ENCODE results near the gene NCKAP5. TPM values are rescaled to one million over a fixed set of nuclear protein-coding genes. Genes with fewer than 3 reads are reported as not detected.

The NCKAP5 gene
- total RNA-seq, 1 donor from 2014 or later: not detected

DNA sequence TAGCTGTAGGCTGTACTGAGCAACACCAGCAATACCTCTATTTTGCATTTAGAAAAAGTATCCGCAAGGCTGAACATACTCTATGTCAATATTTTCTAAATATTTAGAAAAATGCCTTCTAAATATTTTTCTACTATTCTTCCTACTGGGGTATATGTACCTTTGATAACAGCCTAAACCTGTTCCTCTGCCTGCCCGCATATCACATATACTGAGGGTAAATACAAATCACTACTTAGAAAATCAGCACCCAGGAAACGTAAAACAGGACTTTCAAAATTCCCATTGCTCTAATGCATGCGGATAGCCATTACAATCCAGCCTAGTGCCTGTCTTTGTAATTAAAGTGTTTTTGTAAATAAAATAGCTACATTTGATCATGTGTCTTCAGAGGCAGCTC is 56.1 kb downstream of the NCKAP5 start:
- Mint-ChIP-seq H3K36me3 (ENCODE audit: low read depth) (no peaks in the 10 kb centered on the region), H3K9me3 (no peaks in the 10 kb centered on the region), H3K4me1 (ENCODE audit: low read depth) (no peaks in the 10 kb centered on the region), H3K27ac (no peak overlapping the region), H3K4me3 (no peak overlapping the region), H3K27me3 (ENCODE audit: insufficient read depth) (no peaks in the 10 kb centered on the region)
- DNase-seq (ENCODE audit: low spot score): no peak
- intact Hi-C loops (cut with micrococcal nuclease): no loop called here

DNA sequence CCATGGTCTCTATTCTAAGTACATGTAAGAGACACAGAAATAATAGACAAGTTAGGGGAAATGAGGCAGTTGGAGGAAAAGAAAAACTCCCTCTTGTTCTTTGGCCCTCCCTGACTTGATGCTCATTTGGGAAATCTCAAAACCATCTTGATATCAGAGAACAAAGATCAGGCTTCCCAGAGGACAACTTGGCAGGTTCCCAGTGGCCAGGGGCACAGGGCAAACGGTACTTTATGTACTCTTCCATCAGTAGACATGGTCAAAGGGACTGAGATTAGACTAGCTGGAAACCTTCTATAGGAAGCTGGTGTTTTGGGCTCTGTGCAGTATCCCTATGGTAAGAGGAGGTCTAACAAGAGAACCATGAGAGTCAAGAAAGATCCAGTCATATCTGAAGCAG is 56.6 kb downstream of the NCKAP5 start:
- Mint-ChIP-seq H3K27ac (no peak overlapping the region), H3K9me3 (no peaks in the 10 kb centered on the region), H3K4me1 (ENCODE audit: low read depth) (no peaks in the 10 kb centered on the region), H3K4me3 (no peak overlapping the region), H3K36me3 (ENCODE audit: low read depth) (no peaks in the 10 kb centered on the region), H3K27me3 (ENCODE audit: insufficient read depth) (no peaks in the 10 kb centered on the region)
- DNase-seq (ENCODE audit: low spot score): no peak
- intact Hi-C loops (cut with micrococcal nuclease): no loop called here

DNA sequence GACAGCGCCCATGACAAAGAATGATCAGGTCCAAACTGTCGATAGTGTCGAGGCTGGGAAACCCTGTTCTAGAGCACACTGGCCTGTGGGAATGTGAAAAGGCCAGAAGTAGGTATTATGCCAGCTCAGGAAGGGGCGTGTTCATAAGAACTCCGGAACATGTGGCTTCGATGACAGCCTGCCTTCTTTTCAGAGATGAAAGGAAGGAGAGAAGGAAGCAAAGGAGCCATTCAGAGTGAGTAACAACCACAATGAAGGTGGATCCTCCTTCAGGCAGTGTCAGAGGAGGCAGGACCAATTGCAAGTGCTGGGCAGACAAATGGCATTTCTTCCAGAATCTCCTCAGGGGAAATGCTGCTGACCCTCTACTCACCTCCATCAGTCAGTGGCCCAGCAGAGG is 58.5 kb downstream of the NCKAP5 start:
- H3K9me3 Mint-ChIP-seq: no peaks in the 10 kb centered on the region
- no peaks in the 10 kb centered on the region for H3K36me3 Mint-ChIP-seq (ENCODE audit: low read depth)
- no peak overlapping the region for H3K4me3 Mint-ChIP-seq
- no peaks in the 10 kb centered on the region for H3K4me1 Mint-ChIP-seq (ENCODE audit: low read depth)
- no peak overlapping the region for H3K27ac Mint-ChIP-seq
- H3K27me3 Mint-ChIP-seq (ENCODE audit: insufficient read depth): no peaks in the 10 kb centered on the region
- DNase-seq (ENCODE audit: low spot score): no peak
- intact Hi-C loops (cut with micrococcal nuclease): no loop called here

DNA sequence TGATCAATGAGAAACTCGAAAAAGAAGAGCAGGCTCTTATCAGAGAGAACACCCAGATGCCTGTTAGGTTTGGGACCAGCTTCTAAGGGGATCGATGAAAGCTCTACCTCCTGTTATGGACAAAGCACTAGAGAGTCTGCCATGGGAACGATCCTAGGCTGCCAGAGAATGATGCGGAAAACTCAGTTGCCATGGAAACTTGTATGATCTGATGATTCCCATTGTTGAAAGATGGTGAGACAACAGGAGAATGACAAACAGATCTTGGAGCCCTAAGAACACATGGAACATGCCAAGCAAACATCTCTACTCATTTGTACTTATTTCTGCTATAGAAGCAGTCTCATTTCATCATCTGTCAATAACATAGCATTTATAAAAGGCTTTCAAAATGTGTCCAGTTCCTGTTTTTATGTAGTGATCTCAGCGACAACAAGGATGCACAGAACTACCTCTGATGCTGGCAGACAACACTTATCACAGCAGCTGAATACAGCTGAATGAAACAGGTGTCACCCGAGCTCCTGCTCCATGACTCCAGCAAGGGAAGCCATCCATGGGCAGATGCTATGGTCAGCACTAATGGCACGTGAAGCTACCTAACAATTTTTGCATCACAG is 59.6 kb downstream of the NCKAP5 start:
- intact Hi-C loops (cut with micrococcal nuclease): no loop called here
- no peak for DNase-seq (ENCODE audit: low spot score)
- Mint-ChIP-seq H3K36me3 (ENCODE audit: low read depth) (no peaks in the 10 kb centered on the region), H3K9me3 (no peaks in the 10 kb centered on the region), H3K27me3 (ENCODE audit: insufficient read depth) (no peaks in the 10 kb centered on the region), H3K4me3 (no peak overlapping the region), H3K27ac (no peak overlapping the region), H3K4me1 (ENCODE audit: low read depth) (no peaks in the 10 kb centered on the region)

DNA sequence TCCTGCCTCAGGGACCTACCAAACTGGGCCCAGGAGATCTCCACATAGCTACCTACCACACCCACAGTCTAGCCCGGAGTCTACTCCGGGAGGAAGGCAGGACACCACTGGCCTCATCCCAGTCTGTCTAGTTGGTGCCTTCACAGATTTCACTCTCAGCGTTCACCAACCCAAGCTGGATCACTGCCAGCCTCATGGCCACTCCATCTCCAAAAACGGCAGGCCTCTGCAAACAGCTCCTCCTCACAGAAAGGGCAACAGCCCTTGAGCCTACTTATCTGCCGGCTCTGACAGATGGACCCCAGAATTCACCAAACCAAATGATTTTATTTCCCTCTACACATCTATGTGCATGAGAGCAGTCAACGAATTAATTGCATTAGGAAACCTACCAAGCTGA is 61.3 kb downstream of the NCKAP5 start:
- Mint-ChIP-seq H3K9me3 (no peaks in the 10 kb centered on the region), H3K4me1 (ENCODE audit: low read depth) (no peaks in the 10 kb centered on the region)

DNA sequence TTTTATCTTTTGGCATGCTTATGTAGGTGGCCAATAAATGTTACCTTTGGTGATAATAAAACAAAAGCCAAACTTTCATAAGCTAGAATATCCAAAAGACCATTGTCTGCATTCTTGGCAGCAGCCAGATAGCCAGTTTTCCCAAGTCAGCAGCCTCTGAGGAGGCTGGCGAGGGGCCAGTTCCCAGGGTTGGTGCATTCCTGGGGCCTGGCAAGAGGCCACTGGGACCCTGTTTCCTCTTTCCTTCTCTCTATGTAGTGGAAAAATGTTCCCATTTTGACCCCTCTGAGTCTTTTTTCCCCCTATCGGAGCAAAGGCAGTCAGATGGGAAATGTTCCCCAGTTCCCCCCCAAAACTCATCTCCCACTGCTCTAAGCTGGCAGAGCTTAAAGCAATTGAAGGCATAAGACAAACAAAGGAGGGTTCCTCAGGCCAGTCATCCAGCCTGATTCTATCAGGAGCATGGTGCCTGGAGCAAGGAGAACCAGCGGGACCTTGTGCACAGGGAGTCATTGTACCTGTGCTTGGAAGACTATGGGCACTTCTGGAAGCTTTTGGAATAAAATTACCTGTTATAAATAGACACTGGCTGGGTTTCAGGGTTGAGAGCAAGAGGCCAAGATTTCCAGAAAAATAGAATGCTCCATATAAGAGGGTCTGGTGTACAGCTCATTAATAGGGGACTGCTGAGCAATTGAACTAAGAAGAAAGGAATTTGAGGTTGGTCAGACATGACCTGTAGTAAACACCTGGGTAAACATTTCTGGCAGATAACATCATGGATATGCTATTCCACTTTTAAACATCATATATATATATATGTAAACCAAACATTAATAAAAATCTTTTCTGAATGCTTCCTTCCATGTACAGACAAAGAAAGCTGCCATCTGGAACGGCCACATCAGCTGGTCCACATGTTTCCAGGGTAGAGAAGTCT is 63.4 kb downstream of the NCKAP5 start:
- Mint-ChIP-seq H3K27me3 (ENCODE audit: insufficient read depth) (no peaks in the 10 kb centered on the region), H3K27ac (no peak overlapping the region), H3K9me3 (no peaks in the 10 kb centered on the region), H3K4me3 (no peak overlapping the region), H3K4me1 (ENCODE audit: low read depth) (no peaks in the 10 kb centered on the region), H3K36me3 (ENCODE audit: low read depth) (no peaks in the 10 kb centered on the region)
- intact Hi-C loops (cut with micrococcal nuclease): no loop called here
- no peak for DNase-seq (ENCODE audit: low spot score)

More for the DNA sequence above, 61.3 kb downstream of the NCKAP5 start:
- intact Hi-C loops (cut with micrococcal nuclease): no loop called here
- no peak overlapping the region for H3K4me3 Mint-ChIP-seq
- H3K27ac Mint-ChIP-seq: no peak overlapping the region
- H3K27me3 Mint-ChIP-seq (ENCODE audit: insufficient read depth): no peaks in the 10 kb centered on the region
- no peak for DNase-seq (ENCODE audit: low spot score)
- no peaks in the 10 kb centered on the region for H3K36me3 Mint-ChIP-seq (ENCODE audit: low read depth)

DNA sequence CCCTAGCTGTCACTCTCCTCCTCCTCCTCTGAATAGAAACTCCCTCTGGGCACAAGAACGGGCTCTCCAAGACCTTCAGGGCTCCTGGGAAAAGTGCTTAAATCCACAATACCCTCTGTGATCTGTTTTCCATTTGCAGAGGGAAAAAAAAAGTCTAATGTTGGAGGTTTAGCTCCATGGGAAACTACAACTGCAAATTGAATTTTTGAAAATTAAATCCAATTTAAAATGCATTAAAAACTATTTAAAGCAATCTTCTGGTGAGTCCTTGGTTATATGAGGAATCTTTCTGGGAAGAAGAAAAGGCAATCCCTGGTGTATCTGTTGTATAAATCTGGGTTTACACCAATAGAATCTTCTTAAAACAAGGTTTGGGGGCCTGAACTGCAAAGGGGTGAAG is 64.3 kb downstream of the NCKAP5 start:
- Mint-ChIP-seq H3K9me3 (no peaks in the 10 kb centered on the region), H3K4me1 (ENCODE audit: low read depth) (no peaks in the 10 kb centered on the region), H3K27me3 (ENCODE audit: insufficient read depth) (no peaks in the 10 kb centered on the region), H3K36me3 (ENCODE audit: low read depth) (no peaks in the 10 kb centered on the region), H3K27ac (no peak overlapping the region), H3K4me3 (no peak overlapping the region)
- DNase-seq (ENCODE audit: low spot score): no peak
- intact Hi-C loops (cut with micrococcal nuclease): no loop called here

DNA sequence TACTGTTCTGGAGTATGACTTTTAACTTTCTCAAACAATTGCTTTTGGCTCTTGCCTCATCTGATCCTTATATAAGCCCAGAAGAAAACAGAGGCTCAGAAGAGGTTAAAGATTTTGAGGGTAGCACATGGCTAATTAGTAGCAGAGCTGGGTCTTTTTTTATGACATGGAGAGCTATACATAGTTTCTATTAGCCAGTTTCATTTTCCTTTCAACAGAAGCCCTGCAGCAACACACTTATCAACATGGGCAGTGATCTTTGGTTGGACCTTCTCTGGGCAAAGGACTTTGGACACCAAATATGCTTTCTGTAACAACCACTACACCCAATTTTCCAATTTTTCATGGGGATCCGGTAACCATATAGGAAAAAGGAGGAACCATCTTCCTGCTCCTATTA is 64.9 kb downstream of the NCKAP5 start:
- Mint-ChIP-seq H3K36me3 (ENCODE audit: low read depth) (no peaks in the 10 kb centered on the region), H3K9me3 (no peaks in the 10 kb centered on the region)
- no peak for DNase-seq (ENCODE audit: low spot score)

DNA sequence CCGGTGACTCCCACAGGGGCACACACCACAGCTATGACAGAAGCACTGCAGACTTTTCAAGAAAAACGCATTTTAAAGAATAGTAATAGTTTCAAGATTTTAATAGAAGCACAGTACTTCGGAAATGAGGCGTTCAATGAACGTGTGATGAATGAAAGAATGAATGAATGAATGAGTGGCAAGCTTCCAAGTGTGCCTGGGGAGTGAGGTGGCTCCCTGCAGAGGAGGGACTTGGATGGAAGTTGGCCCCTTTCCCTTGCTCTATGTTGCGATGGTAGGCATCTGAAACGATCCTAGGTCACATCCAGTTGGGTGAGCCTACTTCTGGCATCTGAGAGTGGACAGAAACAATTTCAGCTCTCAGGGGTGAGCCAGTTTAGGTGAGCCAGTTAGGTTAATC is 65.6 kb downstream of the NCKAP5 start:
- intact Hi-C loops (cut with micrococcal nuclease): no loop called here
- no peak for DNase-seq (ENCODE audit: low spot score)
- H3K9me3 Mint-ChIP-seq: no peaks in the 10 kb centered on the region

More for the DNA sequence above, 64.9 kb downstream of the NCKAP5 start:
- Mint-ChIP-seq H3K27me3 (ENCODE audit: insufficient read depth) (no peaks in the 10 kb centered on the region), H3K4me3 (no peak overlapping the region), H3K4me1 (ENCODE audit: low read depth) (no peaks in the 10 kb centered on the region), H3K27ac (no peak overlapping the region)
- intact Hi-C loops (cut with micrococcal nuclease): no loop called here

DNA sequence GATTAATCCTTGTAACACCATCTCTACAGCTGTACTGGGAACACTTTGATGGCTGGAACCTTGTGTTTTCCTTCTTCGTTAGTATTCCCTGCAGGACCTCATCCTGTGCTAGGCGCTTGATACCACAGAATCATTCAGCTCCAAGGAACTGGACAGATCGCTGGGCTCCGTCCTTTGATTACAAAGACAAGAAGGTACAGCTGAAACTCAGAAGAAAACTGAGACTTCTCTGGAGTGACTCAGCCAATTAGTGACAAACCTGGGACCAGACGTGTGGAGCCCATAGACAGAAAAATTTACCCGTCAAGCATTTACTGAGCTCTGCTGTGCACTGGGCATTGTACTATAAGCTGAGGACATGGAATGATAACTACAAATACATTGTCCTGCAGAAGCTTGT is 67.3 kb downstream of the NCKAP5 start:
- Mint-ChIP-seq H3K4me1 (ENCODE audit: low read depth) (no peaks in the 10 kb centered on the region), H3K9me3 (no peaks in the 10 kb centered on the region), H3K27me3 (ENCODE audit: insufficient read depth) (no peaks in the 10 kb centered on the region), H3K27ac (no peak overlapping the region), H3K36me3 (ENCODE audit: low read depth) (no peaks in the 10 kb centered on the region), H3K4me3 (no peak overlapping the region)
- intact Hi-C loops (cut with micrococcal nuclease): no loop called here
- no peak for DNase-seq (ENCODE audit: low spot score)

More for the DNA sequence above, 65.6 kb downstream of the NCKAP5 start:
- H3K36me3 Mint-ChIP-seq (ENCODE audit: low read depth): no peaks in the 10 kb centered on the region
- H3K27me3 Mint-ChIP-seq (ENCODE audit: insufficient read depth): no peaks in the 10 kb centered on the region
- no peaks in the 10 kb centered on the region for H3K4me1 Mint-ChIP-seq (ENCODE audit: low read depth)
- H3K27ac Mint-ChIP-seq: no peak overlapping the region
- no peak overlapping the region for H3K4me3 Mint-ChIP-seq

DNA sequence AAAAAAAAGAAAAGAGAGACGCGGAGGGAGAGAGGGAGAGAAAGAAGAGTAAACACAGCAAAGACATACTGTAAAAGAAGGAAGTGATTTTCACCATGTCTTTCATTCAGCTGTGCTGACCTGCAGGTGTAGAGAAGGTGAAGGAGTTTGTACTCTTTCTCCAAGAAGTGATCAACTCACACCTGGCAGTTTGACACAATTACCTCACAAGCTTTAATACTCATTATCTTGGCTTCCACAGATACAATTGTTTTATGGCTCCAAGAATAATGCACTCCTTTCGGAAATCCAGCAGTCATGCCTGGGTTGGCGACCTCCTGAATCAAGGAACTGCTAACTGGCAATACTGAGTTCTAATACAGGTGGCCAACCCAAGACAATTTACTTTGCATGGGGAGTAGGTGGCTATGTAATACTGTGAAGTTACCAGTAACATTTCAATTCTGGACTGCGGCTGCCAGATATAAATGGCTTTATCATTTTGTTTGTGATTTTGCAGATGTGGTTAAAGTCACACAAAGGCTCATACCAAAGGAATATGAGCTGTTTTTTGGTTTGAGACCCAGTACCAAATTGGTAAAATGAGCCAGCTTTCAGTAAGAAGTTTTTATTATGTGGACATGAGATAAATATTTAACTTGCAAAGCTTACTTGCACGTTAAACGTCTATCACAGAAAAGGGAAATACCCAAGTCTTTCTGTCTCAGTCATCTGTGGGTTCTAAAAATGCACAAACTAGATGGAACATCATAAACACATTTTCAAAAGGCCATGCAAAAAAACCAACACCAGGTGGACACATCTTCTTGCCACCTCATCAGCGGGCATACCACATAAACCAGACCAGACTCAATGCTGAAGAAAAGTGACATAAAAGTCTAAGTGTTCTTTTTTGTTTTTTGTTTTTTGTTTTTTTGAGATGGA is 69.3 kb downstream of the NCKAP5 start:
- Mint-ChIP-seq H3K27ac (no peak overlapping the region), H3K4me3 (no peak overlapping the region), H3K9me3 (no peaks in the 10 kb centered on the region), H3K4me1 (ENCODE audit: low read depth) (no peaks in the 10 kb centered on the region), H3K27me3 (ENCODE audit: insufficient read depth) (no peaks in the 10 kb centered on the region), H3K36me3 (ENCODE audit: low read depth) (no peaks in the 10 kb centered on the region)
- no peak for DNase-seq (ENCODE audit: low spot score)
- intact Hi-C loops (cut with micrococcal nuclease): no loop called here

DNA sequence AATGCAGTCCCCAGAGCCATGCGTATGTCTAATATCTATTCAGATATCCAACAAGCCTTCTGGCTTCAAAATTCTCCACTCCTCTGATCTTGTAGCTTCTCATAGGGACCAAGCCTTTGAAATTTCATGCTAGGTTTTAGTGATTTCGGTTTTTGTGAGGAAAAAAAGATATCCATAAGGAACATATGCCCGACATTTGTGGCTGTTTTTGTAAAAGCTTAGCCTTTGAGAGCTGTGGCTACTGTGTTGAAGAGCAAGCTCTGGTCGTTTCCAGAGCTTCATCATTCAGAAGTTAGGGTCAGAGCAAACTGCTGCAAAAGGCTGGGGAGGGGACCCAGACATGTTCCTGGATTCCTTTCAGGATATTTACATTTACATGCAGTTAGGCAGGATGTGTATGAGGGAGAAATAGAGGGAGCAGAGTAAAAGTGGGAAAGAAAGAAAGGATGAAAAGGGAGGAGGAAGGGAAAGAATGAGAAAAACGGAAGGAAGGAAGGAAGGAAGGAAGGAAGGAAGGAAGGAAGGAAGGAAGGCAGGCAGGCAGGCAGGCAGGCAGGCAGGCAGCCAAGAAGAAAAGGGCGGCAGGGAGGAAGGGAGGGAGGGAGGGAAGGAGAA is 70.2 kb downstream of the NCKAP5 start:
- H3K36me3 Mint-ChIP-seq (ENCODE audit: low read depth): no peaks in the 10 kb centered on the region
- no peak for DNase-seq (ENCODE audit: low spot score)
- intact Hi-C loops (cut with micrococcal nuclease): no loop called here
- no peak overlapping the region for H3K4me3 Mint-ChIP-seq
- no peak overlapping the region for H3K27ac Mint-ChIP-seq
- H3K27me3 Mint-ChIP-seq (ENCODE audit: insufficient read depth): no peaks in the 10 kb centered on the region
- no peaks in the 10 kb centered on the region for H3K4me1 Mint-ChIP-seq (ENCODE audit: low read depth)
- no peaks in the 10 kb centered on the region for H3K9me3 Mint-ChIP-seq

Data from activated T-helper 1 cell treated with anti-CD3 and anti-CD28 coated beads, Interleukin-12 subunit alpha, Interleukin-12 subunit beta, Interleukin-2, Interleukin-4 antibody, amounts not matched to agents 30 ng/mL and 10 ng/mL and 1 ng/mL, durations not matched to agents 14 hours and 24 hours and 36 hours (primary cell).